Cardiac muscle cell (in vitro differentiated cells and primary cell): ENCODE measurements around the gene UGT3A1. TPM values are rescaled to one million over a fixed set of nuclear protein-coding genes. Genes with fewer than 3 reads are reported as not detected.
A peak's percentile ranks its signal among the peaks of the same experiment; 100 is the strongest.

Source experiments
- DNase-seq, 2 donors: peaks; one replicate each; pipeline versions ENCODE4 v3.0.0 to v3.0.0-alpha.2; 2010 to 2017; ENCODE audit warnings: low read depth in 1 of 2, low spot score in 1 of 2
- H3K27ac ChIP-seq: fragments of 200-600 bp; sonication (generic); 2 replicates; pipeline ENCODE4 v1.5.1; 2016
- H3K27me3 ChIP-seq: fragments of 200-600 bp; sonication (generic); 2 replicates; pipeline ENCODE4 v1.6.0; 2016; ENCODE audit warnings: control low read depth
- H3K36me3 ChIP-seq: fragments of 200-600 bp; sonication (generic); 2 replicates; pipeline ENCODE4 v1.5.1; 2016; ENCODE audit warnings: control low read depth
- H3K4me1 ChIP-seq: fragments of 200-600 bp; sonication (generic); 2 replicates; pipeline ENCODE4 v1.8.1; 2017; ENCODE audit warnings: low read depth, mild to moderate bottlenecking, mixed run types
- H3K4me3 ChIP-seq: fragments of 200-600 bp; sonication (generic); 2 replicates; pipeline ENCODE4 v1.5.1; 2016; ENCODE audit warnings: mild to moderate bottlenecking
- H3K9me3 ChIP-seq: fragments of 200-600 bp; sonication (generic); 2 replicates; pipeline ENCODE4 v1.5.1; 2017; ENCODE audit warnings: low read depth, mild to moderate bottlenecking, control low read depth
- CTCF ChIP-seq: IDR thresholded peaks from 2 replicates; pipeline ENCODE4 v1.5.1; 2012; ENCODE audit warnings: low read depth, mild to moderate bottlenecking, low read length
- polyA plus RNA-seq: library from polyadenylated mRNA; unstranded; fragments of >200 nt; fragmentation: Nextera tagmentation; extraction: Ambion mirVana; gene quantifications from 2 replicates; pipeline ENCODE4 v1.2.1, GENCODE V29; 2016
- total RNA-seq: library from RNA; depleted of rRNA; stranded (reverse); fragments of >200 nt; gene quantifications from 2 replicates; pipeline ENCODE4 v1.2.3, GENCODE V29; 2016

UGT3A1 gene
- total and polyA plus RNA-seq, 2 experiments from 2014 or later: 0.48 TPM; not detected in 1

GRCh38 chr5:35926389-35927051 lies 64.7 kb downstream of the UGT3A1 start:
- peak; percentile 78 for TF ChIP-seq CTCF
- peaks cover 51% of the 10 kb centered on the region for H3K27me3 ChIP-seq

GRCh38 chr5:35924950-35925722 lies 66.1 kb downstream of the UGT3A1 start:
- Histone ChIP-seq H3K36me3 (no peaks in the 10 kb centered on the region), H3K4me1 (no peaks in the 10 kb centered on the region), H3K4me3 (no peak overlapping the region), H3K27me3 (peaks cover 51% of the 10 kb centered on the region), H3K9me3 (no peaks in the 10 kb centered on the region), H3K27ac (no peak overlapping the region)
- peak; percentile 74 for TF ChIP-seq CTCF
- peak; percentile 69 to 74 for DNase-seq

More at GRCh38 chr5:35926389-35927051, 64.7 kb downstream of the UGT3A1 start:
- no peak overlapping the region for H3K27ac ChIP-seq
- no peaks in the 10 kb centered on the region for H3K36me3 ChIP-seq
- peak; percentile 63 to 74 for DNase-seq
- no peaks in the 10 kb centered on the region for H3K4me1 ChIP-seq
- no peak overlapping the region for H3K4me3 ChIP-seq
- no peaks in the 10 kb centered on the region for H3K9me3 ChIP-seq

GRCh38 chr5:35924122-35924949 lies 66.9 kb downstream of the UGT3A1 start:
- no peaks in the 10 kb centered on the region for H3K36me3 ChIP-seq
- no peak overlapping the region for H3K27ac ChIP-seq
- TF ChIP-seq CTCF: no peak
- peaks cover 51% of the 10 kb centered on the region for H3K27me3 ChIP-seq
- peak in 1 of 2 donors; percentile 57 for DNase-seq
- no peaks in the 10 kb centered on the region for H3K9me3 ChIP-seq
- H3K4me3 ChIP-seq: no peak overlapping the region
- H3K4me1 ChIP-seq: no peaks in the 10 kb centered on the region

- Histone ChIP-seq H3K27ac (no peak overlapping the region), H3K9me3 (no peaks in the 10 kb centered on the region), H3K36me3 (no peaks in the 10 kb centered on the region), H3K4me1 (no peaks in the 10 kb centered on the region), H3K4me3 (no peak overlapping the region), H3K27me3 (peaks cover 44% of the 10 kb centered on the region)
- TF ChIP-seq CTCF: no peak
- DNase-seq: no peak
These were observed 68.7 kb downstream of the UGT3A1 start for GRCh38 chr5:35922468-35922867.

GRCh38 chr5:35921930-35922329 lies 69.3 kb downstream of the UGT3A1 start:
- Histone ChIP-seq H3K4me1 (no peaks in the 10 kb centered on the region), H3K27ac (no peak overlapping the region), H3K27me3 (peaks cover 39% of the 10 kb centered on the region), H3K36me3 (no peaks in the 10 kb centered on the region), H3K4me3 (no peak overlapping the region), H3K9me3 (no peaks in the 10 kb centered on the region)
- DNase-seq: no peak
- TF ChIP-seq CTCF: no peak
